Adipocyte (in vitro differentiated cells): ENCODE measurements around the gene LEMD3.
A peak's percentile ranks its signal among the peaks of the same experiment; 100 is the strongest.

ENCODE experiments used
- DNase-seq: peaks from one replicate; pipeline ENCODE4 v3.0.0-alpha.2; 2015; ENCODE audit warnings: low read depth
- H3K27me3 ChIP-seq: replicated peaks from 2 replicates; pipeline ENCODE4 v1.7.0; 2013; ENCODE audit warnings: mild to moderate bottlenecking, low read length, moderate library complexity; ENCODE audit not compliant: control insufficient read depth, insufficient read depth
- H3K36me3 ChIP-seq: 2 replicates; pipeline ENCODE4 v1.7.0; 2013; ENCODE audit warnings: low read length, mild to moderate bottlenecking, moderate library complexity; ENCODE audit not compliant: control insufficient read depth, insufficient read depth, severe bottlenecking
- H3K4me1 ChIP-seq: 2 replicates; pipeline ENCODE4 v1.7.0; 2013; ENCODE audit warnings: mild to moderate bottlenecking, low read length, moderate library complexity; ENCODE audit not compliant: control insufficient read depth, insufficient read depth
- H3K4me3 ChIP-seq: 2 replicates; pipeline ENCODE4 v1.7.0; 2013; ENCODE audit warnings: mild to moderate bottlenecking, low read length, moderate library complexity
- H3K9ac ChIP-seq: 2 replicates; pipeline ENCODE4 v1.7.0; 2013; ENCODE audit warnings: mild to moderate bottlenecking, low read length, moderate library complexity
- H3K9me3 ChIP-seq: 2 replicates; pipeline ENCODE4 v1.7.0; 2013; ENCODE audit warnings: mild to moderate bottlenecking, low read length, moderate library complexity; ENCODE audit not compliant: control insufficient read depth

The LEMD3 gene

GRCh38 chr12:65259501-65259900 is 90.1 kb downstream of the LEMD3 start:
- no peak for DNase-seq
- H3K9ac ChIP-seq = no peak overlapping the region
- no peaks in the 10 kb centered on the region for H3K4me1 ChIP-seq
- no peaks in the 10 kb centered on the region for H3K27me3 ChIP-seq
- H3K4me3 ChIP-seq = no peak overlapping the region
- H3K36me3 ChIP-seq = no peaks in the 10 kb centered on the region
- no peaks in the 10 kb centered on the region for H3K9me3 ChIP-seq

- H3K4me1 ChIP-seq = no peaks in the 10 kb centered on the region
- H3K27me3 ChIP-seq = no peaks in the 10 kb centered on the region
- H3K4me3 ChIP-seq = no peak overlapping the region
- no peaks in the 10 kb centered on the region for H3K36me3 ChIP-seq
- no peak for DNase-seq
- no peaks in the 10 kb centered on the region for H3K9me3 ChIP-seq
- H3K9ac ChIP-seq = no peak overlapping the region
These were observed 94.4 kb downstream of the LEMD3 start for GRCh38 chr12:65263777-65264176.

GRCh38 chr12:65266408-65266807 is 97.0 kb downstream of the LEMD3 start:
- no peaks in the 10 kb centered on the region for H3K36me3 ChIP-seq
- DNase-seq = no peak
- no peaks in the 10 kb centered on the region for H3K4me1 ChIP-seq

GRCh38 chr12:65269603-65270002 is 100.2 kb downstream of the LEMD3 start:
- no peak for DNase-seq
- Histone ChIP-seq H3K9ac (no peak overlapping the region), H3K36me3 (no peaks in the 10 kb centered on the region), H3K27me3 (no peaks in the 10 kb centered on the region), H3K4me1 (no peaks in the 10 kb centered on the region), H3K9me3 (no peaks in the 10 kb centered on the region), H3K4me3 (no peak overlapping the region)

More at GRCh38 chr12:65266408-65266807, 97.0 kb downstream of the LEMD3 start:
- no peaks in the 10 kb centered on the region for H3K9me3 ChIP-seq
- H3K27me3 ChIP-seq = no peaks in the 10 kb centered on the region
- H3K9ac ChIP-seq = no peak overlapping the region
- no peak overlapping the region for H3K4me3 ChIP-seq

- H3K4me3 ChIP-seq = no peak overlapping the region
- H3K9ac ChIP-seq = no peak overlapping the region
- H3K9me3 ChIP-seq = no peaks in the 10 kb centered on the region
- H3K27me3 ChIP-seq = no peaks in the 10 kb centered on the region
- H3K36me3 ChIP-seq = no peaks in the 10 kb centered on the region
- H3K4me1 ChIP-seq = peaks cover 10% of the 10 kb centered on the region
- DNase-seq = no peak
These were observed 105.4 kb downstream of the LEMD3 start for GRCh38 chr12:65274602-65275272.

- no peaks in the 10 kb centered on the region for H3K36me3 ChIP-seq
- H3K4me1 ChIP-seq = peaks cover 17% of the 10 kb centered on the region
- no peak for DNase-seq
These were observed 106.2 kb downstream of the LEMD3 start for GRCh38 chr12:65275627-65276026.

GRCh38 chr12:65276916-65277530 is 107.6 kb downstream of the LEMD3 start:
- Histone ChIP-seq H3K4me1 (peaks cover 17% of the 10 kb centered on the region), H3K4me3 (no peak overlapping the region), H3K36me3 (no peaks in the 10 kb centered on the region), H3K27me3 (no peaks in the 10 kb centered on the region), H3K9me3 (no peaks in the 10 kb centered on the region), H3K9ac (no peak overlapping the region)
- DNase-seq = no peak

More at GRCh38 chr12:65275627-65276026, 106.2 kb downstream of the LEMD3 start:
- no peaks in the 10 kb centered on the region for H3K9me3 ChIP-seq
- no peak overlapping the region for H3K4me3 ChIP-seq
- H3K9ac ChIP-seq = no peak overlapping the region
- no peaks in the 10 kb centered on the region for H3K27me3 ChIP-seq

GRCh38 chr12:65277994-65278575 is 108.7 kb downstream of the LEMD3 start:
- peak overlapping the region; percentile 91 for H3K4me3 ChIP-seq
- H3K4me1 ChIP-seq = peaks cover 22% of the 10 kb centered on the region
- H3K36me3 ChIP-seq = no peaks in the 10 kb centered on the region
- no peaks in the 10 kb centered on the region for H3K9me3 ChIP-seq
- no peaks in the 10 kb centered on the region for H3K27me3 ChIP-seq
- peak; percentile 31 for DNase-seq
- H3K9ac ChIP-seq = peak overlapping the region; percentile 91

GRCh38 chr12:65278576-65279368 is 109.4 kb downstream of the LEMD3 start, which contains the start of gene MSRB3:
MSRB3 (plus strand) TSS chr12:65278683; CDS start chr12:65308580, 29,897 bp downstream.
- peak; percentile 94 for DNase-seq
- peak within 1 kb of the TSS; percentile 91 for H3K9ac ChIP-seq
- H3K9me3 ChIP-seq = no peaks in the 10 kb centered on the region
- H3K4me3 ChIP-seq = peak within 1 kb of the TSS; percentile 91
- H3K36me3 ChIP-seq = no peaks in the 10 kb centered on the region
- peaks cover 22% of the 10 kb centered on the region for H3K4me1 ChIP-seq
- H3K27me3 ChIP-seq = no peaks in the 10 kb centered on the region

GRCh38 chr12:65279369-65280112 is 110.2 kb downstream of the LEMD3 start:
- no peaks in the 10 kb centered on the region for H3K36me3 ChIP-seq
- peaks cover 22% of the 10 kb centered on the region for H3K4me1 ChIP-seq
- H3K27me3 ChIP-seq = no peaks in the 10 kb centered on the region
- peak overlapping the region; percentile 91 for H3K9ac ChIP-seq
- DNase-seq = peak; percentile 79
- H3K9me3 ChIP-seq = no peaks in the 10 kb centered on the region
- peak overlapping the region; percentile 91 for H3K4me3 ChIP-seq
